ENCODE data around the gene KAZALD1.
"Not testable (repeated sequence)": the region's sequence is repeated elsewhere in the genome, so short reads cannot be mapped to it uniquely, and the experiment has no call there.

KAZALD1 gene

GRCh38 chr10:101030496-101031127 lies 31.2 kb upstream of the KAZALD1 start:
- no peak for DNase-seq

DNA sequence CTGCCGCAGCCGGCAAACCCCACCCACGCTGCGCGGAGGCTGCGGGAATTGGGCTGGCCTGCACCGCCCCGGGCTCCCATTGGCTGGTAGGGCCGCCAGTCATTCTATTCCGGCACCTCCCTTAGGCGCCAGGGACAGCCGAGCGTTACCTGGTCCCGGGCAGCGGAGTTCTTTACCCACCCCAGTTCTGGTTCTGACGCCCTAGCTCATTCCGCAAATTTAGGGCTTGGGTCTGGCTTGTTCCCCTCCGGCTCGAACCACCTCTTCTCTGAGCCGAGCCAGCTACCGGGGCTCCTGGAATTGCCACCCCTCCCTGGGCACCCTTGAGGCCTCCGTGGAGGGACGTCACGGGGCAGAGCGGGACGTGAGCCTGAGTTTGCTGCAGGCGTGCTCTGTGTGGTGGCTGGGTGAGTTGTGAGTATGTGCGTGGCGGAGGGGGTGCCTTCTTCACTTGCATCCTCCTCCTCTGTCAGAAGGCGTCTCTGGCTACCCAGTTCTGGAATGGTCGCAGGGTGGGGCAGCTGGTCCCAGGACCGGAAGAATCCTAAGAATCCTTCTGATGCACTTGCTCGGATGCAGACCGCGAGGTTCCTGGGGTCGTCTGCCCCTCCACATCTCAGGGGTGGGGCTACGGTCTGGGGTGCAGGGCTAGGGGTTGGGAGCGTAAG lies 30.5 kb upstream of the KAZALD1 start, which contains the start of the genes PDZD7 and SFXN3:
Gene PDZD7 (minus strand): TSS at position 2 of the 668 bp plus-strand sequence. CDS start 910 bp downstream, outside the sequence.
Gene SFXN3 (plus strand): TSS at position 107 of the 668 bp plus-strand sequence. CDS start 3,461 bp downstream, outside the sequence.
- DNase-seq = peak; percentile 45 to 88

DNA sequence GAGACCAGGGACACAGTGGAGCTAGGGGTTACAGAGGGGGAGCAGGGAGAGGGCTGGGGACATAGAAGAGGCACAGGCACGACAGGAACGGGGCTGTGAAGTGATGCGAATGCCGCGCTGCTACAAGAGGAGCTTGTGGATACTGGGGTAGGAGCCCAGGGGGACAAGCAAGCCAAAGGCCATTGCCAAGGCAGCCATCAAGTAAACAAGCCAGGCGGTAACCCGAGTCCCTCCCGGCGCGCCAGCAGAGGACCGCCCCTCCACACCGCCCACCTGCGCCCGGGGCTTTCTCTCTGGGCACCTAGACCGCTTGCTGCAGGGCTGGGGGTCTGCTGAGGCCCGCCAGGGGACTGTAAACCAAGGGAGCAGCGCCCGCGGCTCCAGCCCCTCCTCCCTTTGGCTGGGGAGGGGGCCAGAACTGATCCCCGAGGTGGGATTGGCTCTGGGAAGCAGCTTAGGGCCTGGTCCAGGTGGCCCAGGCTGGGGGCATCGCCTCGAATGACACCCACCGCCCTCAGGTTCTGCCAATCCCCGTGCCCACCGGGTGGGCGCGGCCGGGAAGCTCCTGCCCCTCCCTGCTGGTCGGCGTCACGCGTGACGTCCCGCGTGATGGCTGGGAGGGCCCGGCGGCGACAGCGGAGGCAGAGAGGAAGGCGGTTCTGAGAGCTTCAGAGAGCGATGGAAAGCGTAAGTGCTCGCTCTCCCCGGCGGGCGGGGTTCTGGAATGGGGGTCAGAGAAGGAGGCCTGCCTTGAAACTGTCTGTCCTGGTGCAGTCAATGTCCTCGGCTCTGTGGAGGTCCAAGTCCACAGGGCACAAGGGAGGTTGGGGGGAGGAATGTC lies 29.8 kb upstream of the KAZALD1 start:
- DNase-seq = peak; percentile 2 to 55

DNA sequence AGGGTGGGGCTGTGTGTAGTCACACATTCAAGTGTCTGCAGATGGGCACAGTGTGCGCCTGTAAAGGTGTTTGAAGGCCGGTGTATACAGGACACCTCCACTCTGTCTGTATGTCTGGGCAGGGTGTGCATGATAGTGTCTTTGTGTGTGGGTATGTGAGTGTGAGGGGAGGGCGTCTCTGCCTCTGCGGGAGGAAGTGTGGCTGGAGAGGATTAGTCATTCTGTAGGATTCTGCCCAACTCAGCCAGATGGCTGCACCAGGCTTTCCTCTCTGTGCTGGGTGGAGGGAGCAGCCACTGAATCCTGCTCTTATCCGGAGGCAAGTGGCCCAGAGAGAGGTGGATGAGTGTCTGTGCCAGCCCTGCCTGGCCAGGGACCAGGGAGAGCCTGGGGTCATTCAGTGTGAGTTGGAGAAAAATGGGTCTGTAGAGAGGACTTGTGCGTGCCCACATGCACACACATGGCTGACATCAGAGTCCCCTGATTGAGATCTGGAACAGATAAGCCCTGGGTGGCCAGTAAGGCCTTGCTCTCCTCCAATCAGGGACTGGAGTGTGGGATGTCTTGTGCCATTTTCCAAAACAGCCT lies 29.1 kb upstream of the KAZALD1 start:
- peak; percentile 42 to 72 for DNase-seq

- no peak for DNase-seq
Measured at GRCh38 chr10:101033276-101033675, 28.5 kb upstream of the KAZALD1 start.

DNA sequence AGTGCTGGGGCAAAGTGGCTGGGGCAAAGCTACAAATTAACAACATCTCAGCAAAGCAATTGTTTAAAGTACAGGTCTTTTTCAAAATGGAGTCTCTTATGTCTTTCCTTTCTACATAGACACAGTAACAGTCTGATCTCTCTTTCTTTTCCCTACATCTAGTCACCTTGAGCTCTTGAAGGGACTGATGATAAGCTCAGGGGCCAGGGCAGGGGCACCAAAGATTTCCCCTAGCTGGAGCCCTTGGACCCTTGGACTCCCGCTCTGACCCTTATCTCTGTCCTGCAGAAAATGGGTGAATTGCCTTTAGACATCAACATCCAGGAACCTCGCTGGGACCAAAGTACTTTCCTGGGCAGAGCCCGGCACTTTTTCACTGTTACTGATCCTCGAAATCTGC lies 27.4 kb upstream of the KAZALD1 start:
- DNase-seq = not testable (repeated sequence)

DNA sequence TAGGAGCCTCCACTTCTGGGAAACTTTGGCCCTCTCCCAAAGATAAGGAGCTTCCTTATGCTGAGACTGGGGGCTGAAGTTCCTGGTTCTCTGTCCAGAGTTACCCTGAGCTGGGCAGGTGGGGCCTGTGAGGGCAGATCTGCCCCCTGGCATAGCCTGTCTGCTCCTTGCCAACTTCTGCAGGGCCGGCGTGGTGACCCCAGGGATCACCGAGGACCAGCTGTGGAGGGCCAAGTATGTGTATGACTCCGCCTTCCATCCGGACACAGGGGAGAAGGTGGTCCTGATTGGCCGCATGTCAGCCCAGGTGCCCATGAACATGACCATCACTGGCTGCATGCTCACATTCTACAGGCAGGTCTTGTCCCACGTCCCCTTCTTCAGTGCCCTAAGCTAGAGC lies 26.5 kb upstream of the KAZALD1 start:
- DNase-seq = no peak

GRCh38 chr10:101035916-101036702 lies 25.7 kb upstream of the KAZALD1 start:
- no peak for DNase-seq

- DNase-seq = no peak
Measured at GRCh38 chr10:101036726-101037125, 25.1 kb upstream of the KAZALD1 start.

GRCh38 chr10:101038484-101038883 lies 23.3 kb upstream of the KAZALD1 start:
- DNase-seq = no peak

- DNase-seq = no peak
Measured at GRCh38 chr10:101040061-101040460, 21.7 kb upstream of the KAZALD1 start.

DNA sequence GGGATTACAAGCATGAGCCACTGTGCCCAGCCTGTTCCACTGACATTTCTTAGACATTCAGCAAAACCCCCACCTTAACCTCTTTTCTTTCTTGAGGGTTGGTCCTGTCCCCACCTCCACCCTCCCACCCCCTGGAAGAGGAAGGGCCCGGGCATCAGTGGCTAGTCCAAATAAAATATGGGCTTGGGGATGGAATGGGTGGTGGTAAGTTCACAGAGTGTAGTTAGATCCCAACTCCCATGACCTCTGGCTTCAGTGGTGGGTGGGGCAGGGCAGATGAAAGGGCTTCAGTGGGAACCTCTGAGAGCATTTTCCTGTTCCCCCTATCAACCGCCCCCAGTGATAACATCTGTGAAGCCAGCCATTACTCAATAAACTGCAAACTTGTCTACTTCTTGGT lies 20.9 kb upstream of the KAZALD1 start:
- DNase-seq = no peak

GRCh38 chr10:101041252-101041761 lies 20.5 kb upstream of the KAZALD1 start:
- peak; percentile 11 to 69 for DNase-seq

GRCh38 chr10:101042118-101042517 lies 19.7 kb upstream of the KAZALD1 start:
- DNase-seq = no peak

- peak; percentile 50 to 88 for DNase-seq
Measured at GRCh38 chr10:101042667-101043362, 19.0 kb upstream of the KAZALD1 start.

DNA sequence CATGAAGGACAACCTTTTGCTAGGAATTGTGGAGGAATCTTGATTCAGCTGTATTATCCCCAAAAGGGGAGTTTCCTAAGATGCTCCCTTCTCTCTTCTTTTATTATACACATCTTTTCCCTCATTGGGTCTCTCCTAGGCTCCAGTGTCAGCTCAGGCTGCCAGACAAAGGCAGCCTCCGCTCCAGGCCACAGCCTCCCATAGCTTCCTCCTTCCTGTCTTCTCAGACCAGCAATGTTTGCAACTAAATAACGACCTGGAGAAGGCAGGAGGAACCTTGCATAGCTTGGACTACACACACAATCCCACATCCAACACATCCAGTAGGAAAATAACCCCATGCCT lies 18.5 kb upstream of the KAZALD1 start:
- no peak for DNase-seq

DNA sequence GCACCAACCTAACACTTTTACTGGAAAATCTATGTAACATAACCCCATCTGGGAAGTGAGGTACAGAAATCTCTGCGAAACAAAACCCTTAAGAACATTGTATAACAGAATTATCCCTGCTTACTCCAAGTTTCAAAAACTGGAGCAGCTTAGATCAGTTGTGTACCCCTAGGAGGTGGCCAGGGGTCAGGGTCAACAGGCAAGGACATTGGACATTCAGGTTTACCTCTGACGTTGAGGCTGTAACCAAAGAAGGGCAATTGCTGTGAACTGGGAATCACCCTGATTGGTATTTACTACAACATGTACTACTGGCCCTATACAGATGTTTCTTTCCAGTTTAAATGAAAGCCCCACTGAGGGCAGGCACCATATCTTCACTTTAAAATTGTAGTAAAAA lies 17.7 kb upstream of the KAZALD1 start:
- DNase-seq = no peak

- no peak for DNase-seq
Measured at GRCh38 chr10:101046332-101047238, 15.2 kb upstream of the KAZALD1 start.

DNA sequence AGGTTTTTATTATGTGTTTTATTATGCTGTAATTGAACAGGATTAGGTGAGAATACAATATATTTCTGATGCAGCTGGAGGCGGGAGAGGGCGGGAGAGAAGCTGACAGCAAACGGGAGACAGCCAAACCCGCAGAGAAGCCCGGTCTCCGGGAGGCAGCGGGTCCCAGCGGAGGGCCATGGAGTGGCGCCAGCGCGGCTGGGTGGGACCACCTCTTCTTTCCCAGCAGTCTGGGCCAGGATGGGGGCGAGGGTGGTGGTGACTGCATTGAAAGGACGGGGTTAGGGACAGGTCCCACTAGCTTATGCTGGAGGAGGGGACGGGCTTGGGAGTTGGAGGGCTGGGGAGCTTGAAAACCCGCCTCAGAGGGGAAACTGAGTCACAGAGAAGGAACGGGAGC lies 14.5 kb upstream of the KAZALD1 start:
- no peak for DNase-seq
